Thymus (tissue), 11 donors: Measurements from ENCODE around the gene EIF2AK2. TPM values are rescaled to one million over a fixed set of nuclear protein-coding genes. Genes with fewer than 3 reads are reported as not detected.

Experiments used
- DNase-seq, 9 donors: peaks; one replicate each; pipeline ENCODE4 v3.0.0-alpha.2; 2013; ENCODE audit warnings: low spot score in 9 of 9, low read depth in 6 of 9, missing footprints in 1 of 9
- H3K27ac ChIP-seq, 2 donors: one replicate each; pipeline ENCODE4 v1.5.1; 2013; ENCODE audit warnings: control low read depth in 1 of 2, low read depth in 1 of 2, low read length in 1 of 2, mild to moderate bottlenecking in 1 of 2, moderate library complexity in 1 of 2
- H3K27me3 ChIP-seq, 2 donors: one replicate each; pipeline ENCODE4 v1.5.1; 2013; ENCODE audit warnings: low read length in 1 of 2; ENCODE audit not compliant: control insufficient read depth in 2 of 2, insufficient read depth in 1 of 2
- H3K36me3 ChIP-seq, 2 donors: one replicate each; pipeline ENCODE4 v1.5.1; 2013; ENCODE audit warnings: low read length in 1 of 2, mild to moderate bottlenecking in 1 of 2, moderate library complexity in 1 of 2; ENCODE audit not compliant: control insufficient read depth in 2 of 2, insufficient read depth in 2 of 2
- H3K4me1 ChIP-seq, 2 donors: one replicate each; pipeline ENCODE4 v1.5.1; 2013; ENCODE audit warnings: low read length in 2 of 2; ENCODE audit not compliant: control insufficient read depth in 2 of 2, insufficient read depth in 2 of 2
- H3K4me3 ChIP-seq, 2 donors: one replicate each; pipeline ENCODE4 v1.5.1; 2013; ENCODE audit warnings: low read length in 2 of 2, control low read depth in 1 of 2, mild to moderate bottlenecking in 1 of 2
- H3K9me3 ChIP-seq, 2 donors: one replicate each; pipeline ENCODE4 v1.5.1; 2013; ENCODE audit warnings: low read length in 1 of 2, mild to moderate bottlenecking in 1 of 2; ENCODE audit not compliant: control insufficient read depth in 2 of 2, insufficient read depth in 1 of 2
- WGBS: extraction: QIAGEN DNeasy Blood & Tissue Kit; methylation state at CpG from one replicate; pipeline ENCODE4 v1.1.7; 2013; 5-methylcytosine and 5-hydroxymethylcytosine counted together
- polyA plus RNA-seq: library from polyadenylated mRNA; stranded (reverse); fragments of 200-250 nt; gene quantifications from one replicate; pipeline ENCODE4 v1.2.3, GENCODE V29; 2013
- total RNA-seq: library from RNA; stranded (reverse); fragments of 120-200 nt; gene quantifications from one replicate; pipeline ENCODE4 v1.2.4, GENCODE V29; 2013
- donor health status: healthy.

Gene EIF2AK2
- total and polyA plus RNA-seq, 2 donors = 9.6 to 19.9 TPM

- WGBS = 89% methylated on average over 17 of the region's 17 CpGs
Observed at GRCh38 chr2:37181726-37182684, 25.2 kb upstream of the EIF2AK2 start.

GRCh38 chr2:37180640-37181039 lies 23.9 kb upstream of the EIF2AK2 start:
- no peak overlapping the region for H3K27ac ChIP-seq
- no peaks in the 10 kb centered on the region for H3K36me3 ChIP-seq
- H3K4me1 ChIP-seq = no peaks in the 10 kb centered on the region
- no peak for DNase-seq
- H3K9me3 ChIP-seq = no peaks in the 10 kb centered on the region
- H3K4me3 ChIP-seq = no peak overlapping the region
- over 99% methylated on average over 5 of the region's 5 CpGs for WGBS
- H3K27me3 ChIP-seq = no peaks in the 10 kb centered on the region

More at GRCh38 chr2:37181726-37182684, 25.2 kb upstream of the EIF2AK2 start:
- Histone ChIP-seq H3K4me3 (no peak overlapping the region), H3K27me3 (no peaks in the 10 kb centered on the region), H3K27ac (no peak overlapping the region), H3K36me3 (no peaks in the 10 kb centered on the region), H3K4me1 (no peaks in the 10 kb centered on the region), H3K9me3 (no peaks in the 10 kb centered on the region)
- no peak for DNase-seq

GRCh38 chr2:37180006-37180639 lies 23.3 kb upstream of the EIF2AK2 start:
- H3K27ac ChIP-seq = no peak overlapping the region
- H3K36me3 ChIP-seq = no peaks in the 10 kb centered on the region
- no peaks in the 10 kb centered on the region for H3K9me3 ChIP-seq
- no peak overlapping the region for H3K4me3 ChIP-seq
- no peaks in the 10 kb centered on the region for H3K27me3 ChIP-seq
- 78% methylated on average over 4 of the region's 4 CpGs for WGBS
- H3K4me1 ChIP-seq = no peaks in the 10 kb centered on the region
- peak in 4 of 9 donors; percentile 21 to 49 (median 24) for DNase-seq

GRCh38 chr2:37173741-37174140 lies 17.0 kb upstream of the EIF2AK2 start:
- Histone ChIP-seq H3K27me3 (no peaks in the 10 kb centered on the region), H3K4me1 (no peaks in the 10 kb centered on the region), H3K4me3 (no peak overlapping the region), H3K27ac (no peak overlapping the region), H3K36me3 (no peaks in the 10 kb centered on the region), H3K9me3 (no peaks in the 10 kb centered on the region)
- no peak for DNase-seq
- 90% methylated on average over 1 of the region's 1 CpG for WGBS

GRCh38 chr2:37171624-37171950 lies 14.8 kb upstream of the EIF2AK2 start:
- DNase-seq = no peak
- Histone ChIP-seq H3K27me3 (no peaks in the 10 kb centered on the region), H3K27ac (no peak overlapping the region), H3K9me3 (no peaks in the 10 kb centered on the region), H3K4me1 (no peaks in the 10 kb centered on the region), H3K36me3 (no peaks in the 10 kb centered on the region), H3K4me3 (no peak overlapping the region)

- peaks cover 1 to 6% of the 10 kb centered on the region in 2 donors for H3K9me3 ChIP-seq
- H3K36me3 ChIP-seq = no peaks in the 10 kb centered on the region
- H3K27me3 ChIP-seq = no peaks in the 10 kb centered on the region
- 68% methylated on average over 17 of the region's 17 CpGs for WGBS
- H3K27ac ChIP-seq = no peak overlapping the region
- H3K4me3 ChIP-seq = no peak overlapping the region
- H3K4me1 ChIP-seq = no peaks in the 10 kb centered on the region
- DNase-seq = peak in 5 of 9 donors; percentile 6 to 53 (median 17)
Observed at GRCh38 chr2:37168217-37168981, 11.6 kb upstream of the EIF2AK2 start.

- WGBS = 99% methylated on average over 3 of the region's 3 CpGs
- Histone ChIP-seq H3K4me3 (no peak overlapping the region), H3K27me3 (no peaks in the 10 kb centered on the region), H3K36me3 (no peaks in the 10 kb centered on the region), H3K27ac (no peak overlapping the region), H3K4me1 (no peaks in the 10 kb centered on the region), H3K9me3 (peaks cover 1 to 9% of the 10 kb centered on the region in 2 donors)
- DNase-seq = no peak
Observed at GRCh38 chr2:37167636-37168180, 10.9 kb upstream of the EIF2AK2 start.

GRCh38 chr2:37164757-37165156 lies 8.0 kb upstream of the EIF2AK2 start:
- no peaks in the 10 kb centered on the region for H3K4me1 ChIP-seq
- H3K36me3 ChIP-seq = no peaks in the 10 kb centered on the region
- no peak for DNase-seq
- no peak overlapping the region for H3K27ac ChIP-seq
- no peaks in the 10 kb centered on the region for H3K27me3 ChIP-seq
- WGBS = 95% methylated on average over 1 of the region's 1 CpG
- peaks cover 1 to 9% of the 10 kb centered on the region in 2 donors for H3K9me3 ChIP-seq
- H3K4me3 ChIP-seq = no peak overlapping the region
